Activated CD4-positive, alpha-beta T cell treated with anti-CD3 and anti-CD28 coated beads for 24 hours (primary cell): Measurements from ENCODE around the gene PSAP.
"Not testable (repeated sequence)": the region's sequence is repeated elsewhere in the genome, so short reads cannot be mapped to it uniquely, and the experiment has no call there.

Source experiments
- DNase-seq, 2 donors: peaks; one replicate each; pipeline ENCODE4 v3.0.0-alpha.2; 2020; ENCODE audit warnings: low read depth in 2 of 2

PSAP gene

DNA sequence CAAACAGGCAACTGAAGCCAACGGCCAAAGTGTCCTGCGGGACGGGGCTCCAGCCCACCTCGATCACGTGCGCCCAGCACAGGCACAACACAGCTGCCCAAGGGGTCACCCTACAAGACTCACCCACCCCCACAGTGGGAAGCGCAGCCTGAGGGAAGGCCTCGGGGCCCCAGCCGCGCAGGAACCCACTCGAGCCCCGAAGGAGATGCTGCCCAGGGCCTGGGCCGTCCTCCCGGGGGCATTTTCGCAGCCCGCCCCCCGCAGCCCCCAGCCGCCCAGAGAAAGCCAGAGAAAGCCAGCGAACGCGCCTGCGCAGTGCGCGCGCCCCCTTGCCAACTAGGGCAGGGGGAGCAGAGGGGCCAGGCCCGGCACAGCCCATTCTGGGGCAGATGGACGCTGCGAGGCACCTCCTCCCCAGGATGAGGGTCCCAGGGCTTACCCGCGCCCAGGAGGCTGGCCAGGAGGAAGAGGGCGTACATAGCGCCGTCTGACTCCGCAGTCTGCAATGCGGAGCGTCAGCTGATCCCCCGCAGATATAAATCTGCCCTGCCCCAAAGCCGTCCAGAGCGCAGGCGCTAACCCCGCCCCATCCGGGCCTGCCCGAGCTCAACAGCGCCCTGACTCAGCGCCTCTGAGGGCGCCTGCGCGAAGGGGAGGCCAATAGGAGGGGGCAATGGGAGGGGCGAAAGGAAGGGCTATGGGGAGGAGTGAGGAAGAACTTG lies at the start of gene PSAP:
PSAP (minus strand) TSS at position 509 of the 722 bp plus-strand sequence; CDS start at position 479, 30 bp downstream.
- peak; percentile 99 for DNase-seq

DNA sequence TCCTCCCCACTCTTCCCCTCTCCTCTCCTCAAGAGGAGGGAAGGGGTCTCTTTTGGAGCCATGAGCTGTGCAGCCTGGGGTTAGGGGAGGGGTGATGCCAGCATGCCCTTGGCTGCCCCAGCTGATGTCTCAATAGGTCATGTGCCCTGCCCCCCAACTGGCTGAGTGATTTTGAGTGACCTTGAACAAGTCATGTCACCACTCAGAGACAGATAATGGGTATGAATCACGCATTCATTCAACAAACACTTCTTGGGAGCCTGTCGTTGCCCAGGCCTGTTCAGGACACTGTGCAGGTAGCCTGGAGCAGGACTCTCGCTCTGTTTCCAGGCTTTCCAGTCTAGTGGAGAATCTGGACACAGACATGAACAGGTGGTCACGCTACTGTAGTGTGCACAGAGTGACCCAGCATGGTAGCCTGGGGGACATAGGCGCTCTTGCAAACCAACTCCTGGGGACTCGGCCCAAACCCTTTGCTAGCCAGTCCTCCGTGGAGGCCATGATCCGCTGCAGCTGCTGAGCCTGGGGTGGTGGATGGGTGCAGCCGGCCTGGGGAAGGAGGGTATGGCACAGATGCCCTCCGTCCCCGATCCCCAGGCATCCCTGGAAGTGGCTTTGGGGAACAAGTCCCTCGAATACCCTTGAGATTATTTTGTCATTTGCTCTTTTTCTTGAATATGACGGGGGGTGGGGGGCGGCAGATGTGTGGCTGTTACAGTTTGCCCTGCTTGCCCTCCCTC lies 49.6 kb upstream of the PSAP start:
- DNase-seq: no peak

DNA sequence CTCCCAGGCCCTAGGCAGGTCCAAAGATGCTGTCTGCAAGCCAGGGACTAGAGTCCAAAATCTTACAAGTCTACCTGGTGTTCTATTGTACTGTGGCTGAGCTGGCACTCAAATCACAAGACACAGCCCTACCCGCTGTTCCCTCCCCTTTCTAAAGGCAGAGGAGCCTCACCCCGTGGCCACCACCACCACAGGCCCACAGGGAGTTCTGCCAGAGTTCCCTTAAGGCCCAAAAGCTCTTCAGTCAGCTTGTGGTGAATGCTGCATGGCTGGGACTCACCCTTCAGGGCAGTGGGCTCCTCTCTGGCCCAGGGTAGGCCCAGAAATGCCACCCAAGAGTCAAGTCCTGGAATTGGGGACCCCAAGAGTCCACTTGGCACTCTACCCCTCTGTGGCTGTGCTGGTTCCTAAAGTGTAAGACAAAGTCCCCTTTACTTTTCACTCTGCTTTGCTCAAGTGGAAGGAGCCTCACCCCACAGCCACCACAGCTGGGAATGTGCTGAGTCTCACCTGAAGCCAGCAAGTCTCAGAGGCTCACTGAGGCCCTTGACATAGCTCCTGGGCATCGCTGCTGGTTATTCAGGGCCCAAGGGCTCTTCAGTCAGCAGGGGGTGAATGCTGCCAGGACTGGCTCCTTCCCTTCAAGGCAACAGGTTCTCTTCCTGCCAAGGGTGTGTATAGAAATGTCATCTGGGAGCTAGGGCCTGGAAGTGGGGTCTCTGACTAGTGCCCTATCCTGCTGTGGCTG lies 48.8 kb upstream of the PSAP start:
- no peak for DNase-seq

DNA sequence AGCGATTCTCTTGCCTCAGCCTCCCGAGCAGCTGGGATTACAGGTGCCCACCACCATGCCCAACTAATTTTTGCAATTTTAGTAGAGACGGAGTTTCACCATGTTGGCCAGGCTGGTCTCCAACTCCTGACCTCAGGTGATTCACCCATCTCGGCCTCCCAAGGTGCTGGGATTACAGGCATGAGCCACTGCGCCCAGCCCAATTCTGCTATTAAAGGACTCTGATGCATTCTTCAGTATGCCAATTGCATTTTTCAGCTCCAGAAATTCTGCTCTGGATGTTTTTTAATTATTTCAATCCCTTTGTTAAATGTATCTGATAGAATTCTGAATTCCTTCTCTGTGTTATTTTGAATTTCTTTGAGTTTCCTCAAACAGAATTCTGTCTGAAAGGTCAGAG lies 47.3 kb upstream of the PSAP start:
- not testable (repeated sequence) for DNase-seq

DNA sequence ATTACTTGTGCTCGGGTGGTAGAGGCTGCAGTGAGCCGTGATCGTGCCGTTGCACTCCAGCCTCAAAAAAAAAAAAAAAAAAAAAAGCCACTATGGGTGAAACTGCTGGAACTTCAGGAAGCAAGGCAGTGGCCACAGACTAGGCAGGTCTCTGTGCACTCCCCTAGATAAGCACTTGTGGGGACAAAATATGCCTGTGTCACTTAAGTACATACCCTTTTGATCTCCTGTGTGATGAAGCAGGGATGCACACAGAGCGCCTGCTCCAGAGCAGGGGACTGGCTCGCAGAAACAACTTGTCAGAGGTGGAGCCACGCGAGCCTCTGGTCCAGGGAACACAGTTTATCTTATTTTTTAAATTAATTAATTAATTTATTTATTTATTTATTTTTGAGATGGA lies 42.9 kb upstream of the PSAP start:
- no peak for DNase-seq

DNA sequence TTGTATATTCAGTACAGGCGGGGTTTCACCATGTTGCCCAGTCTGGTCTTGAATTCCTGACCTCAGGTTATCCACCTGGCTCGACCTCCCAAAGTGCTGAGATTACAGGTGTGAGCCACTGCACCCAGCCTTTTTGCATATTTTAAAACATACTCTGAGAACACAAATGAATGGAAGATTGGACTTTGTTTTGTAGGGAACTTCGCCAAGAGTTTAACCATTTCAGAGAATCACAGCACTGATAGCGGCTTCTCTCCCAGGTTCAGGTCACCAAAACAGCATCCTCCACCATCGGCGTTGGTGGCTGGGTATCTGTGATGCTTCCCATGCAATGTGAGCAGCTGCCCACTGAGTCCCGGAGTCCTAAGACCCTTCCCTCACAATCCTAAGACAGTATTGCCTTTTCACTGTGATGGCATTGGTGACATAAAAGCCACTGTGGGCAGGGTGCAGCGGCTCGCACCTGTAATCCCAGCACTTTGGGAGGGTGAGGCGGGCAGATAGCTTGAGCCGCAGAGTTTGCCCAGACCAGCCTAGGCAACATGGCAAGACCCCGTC lies 42.3 kb upstream of the PSAP start:
- DNase-seq: no peak

DNA sequence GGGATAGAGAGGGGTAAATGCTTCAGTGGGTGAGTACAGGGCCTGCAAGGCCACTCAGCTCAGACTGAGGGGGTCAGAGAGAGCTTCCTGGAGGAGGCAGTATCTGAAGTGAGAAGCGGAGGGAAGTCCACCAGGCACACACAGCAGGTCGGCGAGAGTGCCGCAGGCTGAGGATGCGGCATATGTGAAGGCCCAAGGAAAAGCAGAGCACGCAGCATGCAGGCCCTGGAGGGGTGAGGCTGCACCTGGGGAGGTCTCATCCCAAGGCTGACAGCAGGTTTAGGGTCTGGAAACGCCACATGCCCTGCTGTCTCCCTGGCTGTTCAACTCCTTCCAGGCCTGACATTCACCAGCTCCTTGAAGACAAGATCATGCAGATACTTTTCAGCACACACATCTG lies 40.4 kb upstream of the PSAP start:
- no peak for DNase-seq

DNA sequence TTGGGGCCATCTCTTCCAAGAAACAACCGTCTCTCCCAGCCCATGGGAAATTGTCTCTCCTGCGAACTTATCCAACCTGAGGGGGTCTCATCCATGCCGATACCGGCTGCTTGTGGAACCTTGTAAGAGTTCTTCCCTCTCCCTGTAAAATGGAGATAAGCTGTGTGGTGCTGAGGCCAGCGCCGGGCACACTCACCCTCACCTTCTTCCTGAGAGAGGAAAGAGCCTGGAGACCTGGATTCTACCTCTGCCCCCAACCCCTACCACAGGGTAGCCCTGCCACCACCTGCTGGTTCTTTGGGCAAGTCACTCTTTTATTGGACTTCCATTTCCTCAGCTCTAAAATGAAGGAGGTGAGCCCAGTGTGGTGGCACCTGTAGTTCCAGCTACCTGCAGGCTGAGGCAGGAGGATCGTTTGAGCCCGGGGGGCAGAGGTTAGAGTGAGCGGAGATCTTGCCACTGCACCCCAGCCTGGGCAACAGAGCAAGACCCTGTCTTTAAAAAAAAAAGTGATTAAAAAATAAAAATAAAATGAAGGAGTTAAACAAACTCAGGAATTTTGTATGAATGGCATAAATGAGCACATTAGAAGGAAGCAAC lies 38.4 kb upstream of the PSAP start:
- DNase-seq: no peak

DNA sequence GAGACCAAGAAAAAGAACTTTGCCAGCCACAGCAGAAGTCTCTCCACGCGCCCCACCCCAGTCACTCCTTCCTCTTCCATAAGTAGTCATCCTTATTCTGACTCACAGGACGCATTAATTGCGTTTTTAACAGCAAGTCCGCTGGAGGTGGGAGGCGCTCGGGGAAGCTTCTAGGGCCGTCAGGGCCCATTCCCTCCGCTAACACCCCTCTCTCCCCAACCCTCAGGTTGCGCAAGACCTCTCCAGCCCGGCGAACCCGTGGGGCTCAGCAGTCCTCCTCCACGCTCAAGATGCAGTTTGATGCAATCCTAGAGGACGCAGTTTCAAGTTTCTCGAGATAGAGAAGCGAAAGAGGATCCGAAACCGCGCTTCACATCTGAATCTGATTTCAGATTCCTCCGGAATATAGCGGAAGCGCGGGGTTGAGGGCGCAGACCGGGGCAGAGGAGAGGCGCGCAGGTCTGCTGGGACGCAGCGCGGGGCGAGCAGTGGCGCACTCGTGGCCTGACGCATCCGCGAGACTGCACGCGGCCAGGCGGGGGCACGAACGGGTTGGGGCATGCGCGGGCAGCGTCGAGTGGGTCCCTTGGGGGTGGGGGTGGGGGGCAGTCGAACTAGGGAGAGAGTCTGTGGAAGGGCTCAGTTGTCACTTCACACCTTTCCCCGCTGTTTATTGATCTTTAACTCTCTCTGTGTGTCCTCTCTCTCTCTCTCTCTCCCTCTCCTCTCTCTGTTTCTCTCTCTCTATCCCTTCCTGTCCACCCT lies 37.8 kb upstream of the PSAP start:
- DNase-seq: peak; percentile 40 to 45

DNA sequence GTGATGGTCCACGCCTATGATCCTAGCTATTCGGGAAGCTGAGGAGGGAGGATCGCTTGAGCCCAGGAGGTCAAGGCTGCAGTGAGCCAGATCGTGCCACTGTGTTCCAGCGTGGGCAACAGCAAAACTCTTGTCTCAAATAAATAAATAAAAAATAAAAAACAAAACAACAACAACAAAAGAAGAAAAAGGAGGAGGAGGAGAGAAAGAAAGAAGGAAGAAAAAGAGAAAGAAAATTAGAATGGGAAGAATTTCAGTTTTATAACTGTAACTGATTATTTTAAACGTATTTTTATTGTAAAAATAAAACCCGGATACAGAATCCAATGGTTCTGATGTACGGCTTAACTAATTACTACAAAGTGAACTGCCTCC lies 37.2 kb upstream of the PSAP start:
- DNase-seq: no peak

DNA sequence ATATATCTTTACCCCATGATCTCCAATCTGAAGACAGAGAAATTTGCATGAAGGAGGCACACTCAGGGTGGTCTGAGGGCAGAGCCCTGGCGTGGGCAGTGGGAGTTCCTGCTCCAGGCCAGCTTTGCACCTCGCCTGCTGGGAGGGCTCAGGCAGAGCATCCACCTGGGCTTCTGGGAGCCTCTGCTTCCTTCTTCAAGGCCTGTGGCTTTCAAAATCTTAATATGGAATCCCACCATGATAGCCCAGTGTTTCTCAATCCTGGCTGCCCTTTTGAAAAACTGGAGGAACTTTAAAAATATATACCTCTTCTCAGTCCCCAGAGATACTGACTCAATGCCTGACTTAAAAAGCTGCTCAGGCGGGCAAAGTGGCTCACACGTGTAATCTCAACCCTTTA lies 36.7 kb upstream of the PSAP start:
- DNase-seq: no peak

DNA sequence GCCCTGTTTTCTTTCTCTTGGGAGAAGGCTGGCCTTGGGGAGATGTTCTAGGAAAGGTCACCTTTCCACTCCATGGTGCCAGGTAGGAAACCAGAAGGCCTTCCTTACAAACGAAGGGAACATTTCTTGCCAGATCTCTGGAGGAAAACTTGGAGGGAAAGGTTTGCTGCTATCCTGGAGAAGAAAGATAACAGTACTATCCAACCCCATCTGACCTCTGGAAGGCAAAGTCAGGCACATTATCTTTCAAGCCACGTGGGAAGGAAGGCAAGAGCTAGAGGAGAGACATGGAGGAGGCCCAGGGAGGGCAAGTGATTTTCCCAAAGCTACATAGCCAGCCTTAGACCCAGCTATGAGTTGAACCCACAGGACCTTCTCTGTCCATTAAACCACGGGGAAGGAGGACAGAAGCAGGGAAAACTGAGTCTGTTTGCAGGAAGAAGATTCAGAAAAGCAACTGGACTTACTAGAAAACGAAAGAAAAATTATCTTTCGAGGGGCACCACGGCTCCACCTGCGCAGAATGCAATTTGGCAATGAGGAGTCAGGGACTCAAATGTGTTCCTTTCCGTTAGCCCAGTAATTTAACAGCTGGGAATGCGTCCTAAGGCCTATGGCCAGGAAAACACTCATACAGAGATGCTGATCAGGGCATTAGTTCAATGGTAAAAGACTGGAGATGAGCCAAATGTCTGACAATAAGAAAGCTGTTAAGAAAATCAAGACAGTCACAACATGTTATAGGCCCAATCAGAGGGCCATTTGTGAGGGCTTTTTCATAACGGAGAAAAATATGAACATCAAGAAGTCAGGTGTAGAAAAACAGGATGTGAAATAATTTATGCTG lies 32.0 kb upstream of the PSAP start:
- no peak for DNase-seq

DNA sequence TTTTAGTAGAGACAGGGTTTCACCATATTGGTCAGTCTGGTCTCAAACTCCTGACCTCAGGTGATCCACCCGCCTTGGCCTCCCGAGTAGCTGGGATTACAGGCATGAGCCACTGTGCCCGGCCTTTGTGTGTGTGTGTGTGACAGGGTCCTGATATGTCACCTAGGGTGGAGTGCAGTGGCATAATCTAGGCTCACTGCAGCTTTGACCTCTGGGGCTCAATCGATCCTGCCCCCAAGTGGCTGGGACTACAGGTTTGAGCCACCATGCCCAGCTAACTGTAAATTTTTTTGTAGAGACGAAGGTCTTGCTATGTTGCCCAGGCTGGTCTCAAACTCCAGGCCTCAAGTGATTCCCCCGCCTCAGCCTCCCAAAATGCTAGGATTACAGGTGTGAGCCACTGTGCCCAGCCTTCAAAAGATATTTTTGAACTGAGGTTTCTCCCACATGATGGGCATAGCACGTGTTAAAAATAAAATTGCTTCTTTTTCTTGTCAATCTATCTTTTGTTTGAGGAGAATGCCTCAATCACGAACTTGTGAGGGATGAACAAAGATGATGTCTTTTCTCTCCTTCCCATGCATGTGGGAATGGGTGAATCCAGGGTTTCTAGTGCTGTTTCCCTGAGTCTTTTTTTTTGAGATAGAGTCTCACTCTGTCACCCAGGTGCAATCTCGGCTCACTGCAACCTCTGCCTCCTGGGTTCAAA lies 30.8 kb upstream of the PSAP start:
- DNase-seq: no peak

DNA sequence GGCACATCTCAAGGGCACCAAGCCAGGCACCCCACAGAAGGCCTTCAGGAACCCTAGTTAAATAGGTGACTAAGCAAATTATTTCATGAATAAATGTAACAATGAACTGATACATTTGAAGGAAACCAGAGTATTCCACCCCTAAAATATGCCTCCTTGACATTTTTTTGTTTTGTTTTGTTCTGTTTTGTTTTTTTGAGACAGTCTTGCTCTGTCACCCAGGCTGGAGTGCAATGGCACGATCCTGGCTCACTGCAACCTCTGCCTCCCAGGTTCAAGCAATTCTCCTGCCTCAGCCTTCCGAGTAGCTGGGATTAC lies 30.2 kb upstream of the PSAP start:
- DNase-seq: not testable (repeated sequence)

DNA sequence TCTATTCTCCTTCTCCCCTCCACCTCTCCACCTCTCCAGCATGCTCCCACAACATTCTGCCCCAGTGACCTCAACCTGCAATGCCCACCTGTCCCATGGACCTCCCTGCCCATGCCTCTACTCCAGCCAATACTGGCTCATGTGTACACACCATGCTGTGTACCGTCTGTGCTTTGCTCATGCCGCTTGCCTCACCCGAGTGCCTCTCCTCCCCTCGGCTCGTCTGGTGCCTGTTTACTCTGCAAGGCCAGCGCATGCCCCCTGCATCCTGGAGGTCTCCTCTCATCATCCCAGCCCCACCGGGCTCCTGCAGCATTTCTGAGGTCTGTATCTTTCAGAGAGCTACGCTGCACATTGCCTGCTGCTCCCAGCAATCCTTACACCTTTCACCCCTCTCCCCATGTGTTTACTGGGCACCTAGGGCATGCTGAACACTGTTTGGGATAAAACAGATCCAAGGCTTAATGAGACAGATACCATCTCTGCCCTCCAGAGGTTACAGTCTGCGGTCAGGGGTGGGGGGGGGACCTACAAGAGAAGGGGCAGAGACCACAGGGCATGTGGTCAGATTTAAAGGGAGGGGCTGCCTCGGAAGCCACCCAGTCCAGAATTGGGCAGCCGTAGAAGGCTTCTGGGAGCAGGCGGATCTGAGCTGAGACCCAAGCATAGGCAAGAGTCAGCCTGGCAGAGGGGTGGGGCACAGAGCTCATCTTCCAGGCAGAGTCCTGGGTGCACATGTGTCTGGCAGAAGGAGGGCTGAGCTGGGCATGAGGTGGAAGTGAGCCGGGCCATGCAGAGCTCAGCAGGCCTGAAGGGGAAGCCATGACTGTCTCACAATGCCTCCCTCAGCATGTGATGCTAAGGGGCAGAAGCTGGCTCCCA lies 29.6 kb upstream of the PSAP start:
- no peak for DNase-seq

DNA sequence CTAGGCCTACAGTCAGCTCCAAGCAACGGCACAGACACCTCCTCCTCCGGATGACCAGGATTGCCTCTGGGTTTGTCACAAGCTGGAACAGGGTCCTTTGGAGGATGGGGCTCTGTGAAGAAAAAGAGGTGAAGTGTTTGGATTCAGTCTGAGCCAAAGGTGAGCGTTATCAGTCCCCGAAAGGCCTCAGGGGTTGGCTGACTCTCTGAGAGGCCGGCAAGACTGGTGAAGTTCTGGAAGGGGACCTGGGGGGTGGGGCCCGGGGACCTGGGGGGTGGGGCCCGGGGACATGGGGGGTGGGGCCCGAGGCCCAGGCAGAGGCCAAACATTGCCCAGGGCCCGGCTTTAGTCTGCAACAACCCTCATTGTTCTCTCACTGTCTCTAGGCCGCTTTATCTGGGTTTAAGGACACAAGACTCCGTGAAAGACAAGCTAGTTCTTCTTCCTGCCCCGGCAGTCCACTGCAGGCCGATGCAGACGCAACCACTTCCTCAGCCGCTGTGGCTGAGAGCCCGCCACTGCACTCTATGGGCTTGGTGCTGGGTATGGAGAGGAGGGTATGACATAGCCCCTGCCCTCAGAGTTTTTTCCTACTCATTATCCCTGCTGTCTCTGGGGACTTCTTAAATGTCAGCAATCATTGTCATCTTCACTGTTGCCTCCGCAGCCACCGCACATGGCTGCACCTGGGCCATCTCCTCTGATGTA lies 27.4 kb upstream of the PSAP start:
- DNase-seq: no peak

DNA sequence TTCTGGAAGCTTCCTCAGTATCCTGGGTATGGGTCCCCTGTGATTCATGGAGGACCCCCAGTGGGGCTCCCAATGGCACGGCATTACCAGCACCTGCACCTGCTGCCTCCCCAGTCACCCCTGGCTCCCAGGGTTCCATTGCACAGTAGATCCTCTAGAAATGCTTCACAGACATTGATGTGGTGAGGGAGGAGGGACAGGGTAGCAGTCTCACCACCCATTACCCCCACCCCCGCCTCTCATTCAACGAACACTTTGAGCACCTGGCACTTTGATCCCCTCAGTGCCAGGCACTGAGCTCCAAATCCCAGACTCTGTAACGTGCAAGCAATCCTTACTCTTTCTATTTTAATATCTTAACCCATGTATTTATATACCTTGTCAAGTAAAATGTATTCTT lies 26.8 kb upstream of the PSAP start:
- no peak for DNase-seq

DNA sequence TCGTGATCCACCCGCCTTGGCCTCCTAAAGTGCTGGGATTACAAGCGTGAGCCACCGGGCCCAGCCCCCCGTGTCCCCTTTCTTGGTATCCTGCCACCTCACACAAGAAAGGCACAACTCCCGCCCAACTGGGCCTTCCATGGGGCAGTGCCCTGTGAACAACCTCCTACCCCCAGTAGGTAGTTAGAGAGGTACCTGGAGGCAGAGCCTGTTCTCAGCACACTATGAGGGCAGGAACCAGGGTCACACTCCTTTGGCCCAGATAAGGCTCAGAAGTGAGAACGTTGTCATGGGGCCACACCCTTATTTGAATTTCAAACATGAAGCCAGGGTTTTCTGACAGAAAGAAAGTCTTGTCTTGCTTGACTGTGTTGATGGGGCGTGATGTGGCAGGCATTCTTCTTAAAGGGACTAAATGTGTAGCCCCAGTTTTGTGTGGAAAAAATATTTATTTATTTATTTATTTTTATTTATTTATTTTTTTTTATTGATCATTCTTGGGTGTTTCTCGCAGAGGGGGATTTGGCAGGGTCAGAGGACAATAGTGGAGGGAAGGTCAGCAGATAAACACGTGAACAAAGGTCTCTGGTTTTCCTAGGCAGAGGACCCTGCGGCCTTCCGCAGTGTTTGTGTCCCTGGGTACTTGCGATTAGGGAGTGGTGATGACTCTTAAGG lies 23.8 kb upstream of the PSAP start:
- not testable (repeated sequence) for DNase-seq
